ENCODE results near the gene ZNF577.

DNA sequence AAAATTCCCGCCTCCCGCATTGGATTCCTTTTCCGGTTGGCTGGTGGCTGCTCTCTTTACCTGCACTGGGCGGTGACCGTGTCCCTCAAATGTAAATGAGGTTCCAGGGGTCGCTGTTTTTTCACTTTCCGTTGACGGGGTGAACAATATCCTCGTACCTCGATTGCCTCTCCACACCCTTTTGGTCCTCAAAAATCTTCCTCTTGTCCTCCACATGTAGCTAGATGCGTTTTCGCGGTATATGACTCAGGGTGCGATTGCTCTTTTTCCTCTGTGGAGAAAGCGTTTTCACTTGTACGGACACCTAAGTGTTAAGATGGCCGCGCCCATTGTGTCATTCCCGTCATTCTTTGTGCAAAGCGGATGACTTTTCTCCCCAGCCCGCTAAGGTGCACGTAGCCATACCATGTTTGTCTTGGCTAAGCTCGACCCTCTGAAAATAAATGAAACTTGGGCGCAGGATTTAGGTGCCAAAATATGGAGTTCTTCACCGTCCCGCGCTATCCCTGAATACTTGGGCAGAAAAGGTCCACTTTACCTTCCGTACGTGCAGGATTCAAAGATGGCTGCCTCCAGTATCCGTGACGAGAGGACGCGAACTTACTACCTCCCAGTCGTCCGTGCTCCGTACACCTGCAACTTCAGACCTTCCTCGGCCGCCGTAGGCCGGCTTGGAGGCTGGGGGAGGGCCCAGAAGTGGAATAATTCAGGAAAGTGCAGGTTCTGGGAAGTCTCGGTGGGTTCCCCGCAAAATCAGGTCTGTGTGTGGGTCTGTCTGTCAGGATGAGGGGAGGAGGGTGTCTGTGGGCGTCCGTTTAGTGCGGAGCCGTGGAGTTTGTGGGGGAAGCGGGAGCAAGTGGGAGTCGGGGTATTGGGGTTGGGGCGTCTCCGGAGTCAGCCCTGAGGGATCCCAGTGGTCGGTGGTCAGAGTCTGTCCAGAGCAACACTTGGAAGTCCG lies 39.3 kb upstream of the ZNF577 start, which contains the start of gene ZNF613:
- TF ChIP-seq, protein P1, sequence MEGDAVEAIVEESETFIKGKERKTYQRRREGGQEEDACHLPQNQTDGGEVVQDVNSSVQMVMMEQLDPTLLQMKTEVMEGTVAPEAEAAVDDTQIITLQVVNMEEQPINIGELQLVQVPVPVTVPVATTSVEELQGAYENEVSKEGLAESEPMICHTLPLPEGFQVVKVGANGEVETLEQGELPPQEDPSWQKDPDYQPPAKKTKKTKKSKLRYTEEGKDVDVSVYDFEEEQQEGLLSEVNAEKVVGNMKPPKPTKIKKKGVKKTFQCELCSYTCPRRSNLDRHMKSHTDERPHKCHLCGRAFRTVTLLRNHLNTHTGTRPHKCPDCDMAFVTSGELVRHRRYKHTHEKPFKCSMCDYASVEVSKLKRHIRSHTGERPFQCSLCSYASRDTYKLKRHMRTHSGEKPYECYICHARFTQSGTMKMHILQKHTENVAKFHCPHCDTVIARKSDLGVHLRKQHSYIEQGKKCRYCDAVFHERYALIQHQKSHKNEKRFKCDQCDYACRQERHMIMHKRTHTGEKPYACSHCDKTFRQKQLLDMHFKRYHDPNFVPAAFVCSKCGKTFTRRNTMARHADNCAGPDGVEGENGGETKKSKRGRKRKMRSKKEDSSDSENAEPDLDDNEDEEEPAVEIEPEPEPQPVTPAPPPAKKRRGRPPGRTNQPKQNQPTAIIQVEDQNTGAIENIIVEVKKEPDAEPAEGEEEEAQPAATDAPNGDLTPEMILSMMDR (IDR thresholded peaks at IDR 0.05), result peak in 2 of 3 donors; percentile 22 to 32
- TF ChIP-seq POLR2A (IDR thresholded peaks at IDR 0.05), result no peak
- peak; percentile 38 to 68 (median 47) for TF ChIP-seq POLR2AphosphoS5 (IDR thresholded peaks at IDR 0.05)
